ENCODE measurements around the gene EPHB6.

Gene EPHB6

DNA sequence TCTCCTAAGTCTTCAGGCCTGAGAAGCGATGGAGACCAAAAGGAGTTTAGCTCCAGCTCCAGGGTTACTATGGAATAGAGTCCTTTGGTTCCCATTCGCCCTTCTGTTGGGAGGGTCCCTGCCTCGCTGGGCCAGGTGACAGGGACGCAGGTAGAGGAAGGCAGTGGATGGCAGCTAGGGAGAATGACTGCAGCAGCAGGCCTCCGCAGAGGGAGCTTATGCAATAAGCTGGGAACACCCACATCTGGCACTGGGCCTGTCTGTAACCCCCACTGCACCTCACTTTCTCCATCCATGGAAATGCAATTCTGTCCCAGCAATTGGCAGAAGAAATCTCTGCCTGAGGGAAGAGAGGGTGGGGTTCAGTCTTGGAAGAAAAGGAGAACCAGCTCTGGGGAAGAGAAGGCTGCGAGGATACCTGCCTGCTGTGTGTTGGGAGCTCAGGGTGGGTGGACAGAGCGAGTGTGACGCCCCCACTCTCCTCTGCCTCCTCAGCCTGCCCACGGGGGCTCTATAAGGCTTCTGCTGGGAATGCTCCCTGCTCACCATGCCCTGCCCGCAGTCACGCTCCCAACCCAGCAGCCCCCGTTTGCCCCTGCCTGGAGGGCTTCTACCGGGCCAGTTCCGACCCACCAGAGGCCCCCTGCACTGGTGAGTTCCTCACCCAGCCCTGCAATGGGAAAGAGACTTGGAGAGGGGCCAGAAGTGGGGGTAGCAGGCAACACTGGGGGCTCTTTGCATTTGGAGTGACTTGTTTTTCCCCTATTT, 10.3 kb downstream of the EPHB6 start:
- DNase-seq (ENCODE audit: low read depth) = no peak

DNA sequence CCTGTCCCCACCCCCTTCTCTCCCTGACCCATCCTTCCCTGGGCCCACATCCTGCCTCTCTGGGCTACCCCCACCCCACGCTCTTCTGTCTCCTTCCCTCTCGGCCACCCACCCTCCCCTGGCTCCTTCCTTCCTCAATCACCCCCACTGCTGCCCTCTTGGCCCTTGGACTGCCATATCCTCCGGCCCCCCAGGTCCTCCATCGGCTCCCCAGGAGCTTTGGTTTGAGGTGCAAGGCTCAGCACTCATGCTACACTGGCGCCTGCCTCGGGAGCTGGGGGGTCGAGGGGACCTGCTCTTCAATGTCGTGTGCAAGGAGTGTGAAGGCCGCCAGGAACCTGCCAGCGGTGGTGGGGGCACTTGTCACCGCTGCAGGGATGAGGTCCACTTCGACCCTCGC, 10.9 kb downstream of the EPHB6 start:
- no peak for DNase-seq (ENCODE audit: low read depth)

DNA sequence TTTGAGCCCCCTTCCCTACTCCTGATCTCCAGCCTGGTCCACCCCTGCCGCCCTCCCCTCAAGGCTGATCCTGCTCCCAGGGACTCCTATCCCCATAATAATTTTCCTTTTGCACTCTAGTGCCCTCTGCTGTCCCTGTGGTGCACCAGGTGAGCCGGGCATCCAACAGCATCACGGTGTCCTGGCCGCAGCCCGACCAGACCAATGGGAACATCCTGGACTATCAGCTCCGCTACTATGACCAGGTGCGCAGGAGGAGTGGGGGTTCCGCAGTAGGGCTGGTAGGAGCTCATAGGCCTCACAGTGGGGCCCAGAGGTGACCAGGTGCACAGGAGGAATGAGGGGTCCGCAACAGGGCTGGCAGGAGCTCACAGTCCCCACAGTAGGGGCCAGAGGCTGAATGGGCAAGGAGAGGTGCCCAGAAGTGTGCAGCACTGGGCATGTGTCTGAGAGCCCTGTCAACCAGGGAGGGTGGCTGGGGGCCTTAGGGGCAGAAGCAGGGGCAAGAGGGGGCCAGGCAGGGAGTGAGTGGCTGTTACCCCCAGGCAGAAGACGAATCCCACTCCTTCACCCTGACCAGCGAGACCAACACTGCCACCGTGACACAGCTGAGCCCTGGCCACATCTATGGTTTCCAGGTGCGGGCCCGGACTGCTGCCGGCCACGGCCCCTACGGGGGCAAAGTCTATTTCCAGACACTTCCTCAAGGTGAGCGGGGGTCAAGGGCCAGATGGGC, 11.7 kb downstream of the EPHB6 start:
- no peak for DNase-seq (ENCODE audit: low read depth)

DNA sequence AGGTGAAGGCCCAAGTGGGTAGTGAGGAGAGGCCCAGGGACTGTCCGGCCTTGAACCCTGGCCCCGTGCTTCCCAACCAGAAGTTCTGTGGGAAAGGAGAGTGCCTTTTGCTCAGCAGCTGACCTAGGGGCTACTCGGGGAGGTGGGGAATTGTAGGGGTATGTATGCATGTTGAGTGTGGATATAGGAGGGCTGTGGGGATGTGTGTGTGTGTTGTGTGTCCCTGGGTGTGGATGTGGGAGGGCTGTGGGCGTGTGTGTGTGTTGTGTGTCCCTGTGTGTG, 12.2 kb downstream of the EPHB6 start:
- DNase-seq (ENCODE audit: low read depth) = no peak

DNA sequence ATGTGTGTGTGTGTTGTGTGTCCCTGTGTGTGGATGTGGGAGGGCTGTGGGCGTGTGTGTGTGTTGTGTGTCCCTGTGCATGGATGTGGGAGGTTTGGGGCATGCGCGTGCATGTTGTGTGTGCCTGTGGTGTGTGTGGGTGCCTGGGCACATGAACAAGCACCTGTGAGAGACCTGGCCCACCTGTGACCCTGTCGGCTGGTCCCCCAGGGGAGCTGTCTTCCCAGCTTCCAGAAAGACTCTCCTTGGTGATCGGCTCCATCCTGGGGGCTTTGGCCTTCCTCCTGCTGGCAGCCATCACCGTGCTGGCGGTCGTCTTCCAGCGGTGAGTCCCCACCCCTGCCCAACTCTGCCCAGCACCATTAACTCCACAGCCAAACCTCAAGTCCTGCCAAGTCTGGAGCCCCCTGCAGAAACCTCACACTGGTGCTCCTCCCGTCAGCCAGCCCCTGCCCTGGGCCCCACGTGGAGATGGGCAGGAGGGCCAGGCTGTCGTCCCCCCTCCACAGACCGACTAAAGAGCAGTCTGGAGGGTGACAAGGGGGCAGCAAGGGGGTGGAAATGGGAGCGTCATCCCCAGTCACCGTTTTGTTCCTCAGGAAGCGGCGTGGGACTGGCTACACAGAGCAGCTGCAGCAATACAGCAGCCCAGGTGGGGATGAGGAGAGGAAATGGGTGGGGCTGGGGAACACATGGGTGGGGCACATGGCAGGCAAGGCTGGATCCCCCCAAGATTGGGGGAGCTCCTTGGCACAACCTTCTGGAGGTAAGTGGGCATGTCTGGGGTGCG, 12.7 kb downstream of the EPHB6 start:
- no peak for DNase-seq (ENCODE audit: low read depth)

DNA sequence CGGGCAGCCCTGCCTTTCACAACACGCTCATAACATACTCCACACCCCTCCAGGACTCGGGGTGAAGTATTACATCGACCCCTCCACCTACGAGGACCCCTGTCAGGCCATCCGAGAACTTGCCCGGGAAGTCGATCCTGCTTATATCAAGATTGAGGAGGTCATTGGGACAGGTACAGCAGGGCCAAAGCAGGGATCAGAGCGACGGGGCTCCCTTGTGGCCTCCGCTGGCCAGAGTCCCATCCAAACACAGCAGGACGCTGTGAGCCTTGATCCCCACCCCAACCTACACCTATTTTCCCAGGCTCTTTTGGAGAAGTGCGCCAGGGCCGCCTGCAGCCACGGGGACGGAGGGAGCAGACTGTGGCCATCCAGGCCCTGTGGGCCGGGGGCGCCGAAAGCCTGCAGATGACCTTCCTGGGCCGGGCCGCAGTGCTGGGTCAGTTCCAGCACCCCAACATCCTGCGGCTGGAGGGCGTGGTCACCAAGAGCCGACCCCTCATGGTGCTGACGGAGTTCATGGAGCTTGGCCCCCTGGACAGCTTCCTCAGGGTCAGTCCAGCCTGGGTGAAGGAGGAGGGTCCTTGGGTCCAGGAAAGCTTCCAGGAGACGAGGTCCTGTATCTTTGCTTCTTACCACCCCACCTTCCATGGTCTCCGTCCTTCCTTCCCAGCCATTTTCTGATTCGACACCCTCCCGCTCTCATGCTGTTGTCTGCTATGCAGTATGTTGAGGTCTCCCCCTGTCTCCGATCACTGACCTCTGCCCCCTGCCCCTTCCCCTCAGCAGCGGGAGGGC, 13.5 kb downstream of the EPHB6 start:
- no peak for DNase-seq (ENCODE audit: low read depth)

DNA sequence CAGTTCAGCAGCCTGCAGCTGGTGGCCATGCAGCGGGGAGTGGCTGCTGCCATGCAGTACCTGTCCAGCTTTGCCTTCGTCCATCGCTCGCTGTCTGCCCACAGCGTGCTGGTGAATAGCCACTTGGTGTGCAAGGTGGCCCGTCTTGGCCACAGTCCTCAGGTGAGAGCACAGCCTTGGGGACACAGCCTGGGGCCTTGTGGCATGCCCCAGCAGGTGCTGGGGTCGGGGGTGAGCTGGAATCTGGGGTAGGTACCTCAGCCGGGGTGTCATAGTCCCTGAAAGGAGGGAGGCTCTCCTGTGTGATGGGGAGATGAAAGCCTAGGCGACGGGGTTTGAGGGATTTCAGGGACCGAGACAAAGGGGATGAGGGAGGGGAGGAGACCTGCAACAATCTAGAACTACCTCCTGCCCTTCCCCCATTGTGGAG, 14.1 kb downstream of the EPHB6 start:
- DNase-seq (ENCODE audit: low read depth) = no peak

DNA sequence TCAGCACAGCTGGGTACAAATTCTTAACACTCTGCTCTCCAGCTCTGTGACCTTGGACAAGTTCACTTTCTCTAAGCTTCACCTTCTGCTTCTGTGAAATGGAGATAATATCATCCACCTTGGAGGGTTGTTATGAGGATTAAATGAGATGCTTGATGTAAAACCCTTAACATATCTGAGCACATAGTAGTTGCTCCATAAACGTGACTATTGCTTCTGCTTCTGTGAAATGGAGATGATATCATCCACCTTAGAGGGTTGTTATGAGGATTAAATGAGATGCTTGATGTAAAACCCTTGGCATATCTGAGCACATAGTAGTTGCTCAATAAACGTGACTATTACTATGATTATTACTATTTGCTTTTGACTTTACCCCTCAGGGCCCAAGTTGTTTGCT, 14.6 kb downstream of the EPHB6 start:
- DNase-seq (ENCODE audit: low read depth) = no peak

DNA sequence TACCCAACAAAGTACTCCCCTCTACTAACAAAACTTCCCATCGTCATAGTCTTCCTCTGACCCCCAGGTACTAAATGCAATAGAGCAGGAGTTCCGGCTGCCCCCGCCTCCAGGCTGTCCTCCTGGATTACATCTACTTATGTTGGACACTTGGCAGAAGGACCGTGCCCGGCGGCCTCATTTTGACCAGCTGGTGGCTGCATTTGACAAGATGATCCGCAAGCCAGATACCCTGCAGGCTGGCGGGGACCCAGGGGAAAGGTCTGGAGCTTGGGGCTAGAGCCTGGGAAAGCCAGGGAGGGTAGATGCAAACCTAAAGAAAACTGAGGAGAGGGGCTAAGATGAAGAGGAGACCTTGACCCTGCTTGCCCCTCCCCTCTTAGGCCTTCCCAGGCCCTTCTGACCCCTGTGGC, 15.3 kb downstream of the EPHB6 start:
- no peak for DNase-seq (ENCODE audit: low read depth)

DNA sequence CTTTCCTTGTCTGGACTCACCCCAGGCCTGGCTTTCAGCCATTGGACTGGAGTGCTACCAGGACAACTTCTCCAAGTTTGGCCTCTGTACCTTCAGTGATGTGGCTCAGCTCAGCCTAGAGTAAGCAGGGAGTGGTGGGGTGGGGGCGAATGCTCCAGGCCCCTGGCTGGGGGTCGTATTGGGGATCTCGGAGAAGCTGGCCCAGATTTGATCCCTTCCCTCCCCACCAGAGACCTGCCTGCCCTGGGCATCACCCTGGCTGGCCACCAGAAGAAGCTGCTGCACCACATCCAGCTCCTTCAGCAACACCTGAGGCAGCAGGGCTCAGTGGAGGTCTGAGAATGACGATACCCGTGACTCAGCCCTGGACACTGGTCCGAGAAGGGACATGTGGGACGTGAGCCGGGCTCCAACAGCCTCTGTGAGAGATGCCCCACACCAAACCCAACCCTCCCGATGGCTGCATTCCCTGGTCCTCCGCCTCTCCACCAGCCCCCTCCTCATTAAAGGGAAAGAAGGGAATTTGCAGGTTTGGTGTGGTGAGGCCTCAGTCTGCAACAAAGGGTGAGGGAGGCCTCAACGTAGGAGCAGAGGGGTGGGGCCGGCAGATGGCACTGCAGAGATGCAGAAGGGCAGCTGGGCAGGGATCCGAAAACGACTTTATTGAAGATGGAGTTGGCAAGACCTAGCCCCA, 15.8 kb downstream of the EPHB6 start:
- DNase-seq (ENCODE audit: low read depth) = no peak

DNA sequence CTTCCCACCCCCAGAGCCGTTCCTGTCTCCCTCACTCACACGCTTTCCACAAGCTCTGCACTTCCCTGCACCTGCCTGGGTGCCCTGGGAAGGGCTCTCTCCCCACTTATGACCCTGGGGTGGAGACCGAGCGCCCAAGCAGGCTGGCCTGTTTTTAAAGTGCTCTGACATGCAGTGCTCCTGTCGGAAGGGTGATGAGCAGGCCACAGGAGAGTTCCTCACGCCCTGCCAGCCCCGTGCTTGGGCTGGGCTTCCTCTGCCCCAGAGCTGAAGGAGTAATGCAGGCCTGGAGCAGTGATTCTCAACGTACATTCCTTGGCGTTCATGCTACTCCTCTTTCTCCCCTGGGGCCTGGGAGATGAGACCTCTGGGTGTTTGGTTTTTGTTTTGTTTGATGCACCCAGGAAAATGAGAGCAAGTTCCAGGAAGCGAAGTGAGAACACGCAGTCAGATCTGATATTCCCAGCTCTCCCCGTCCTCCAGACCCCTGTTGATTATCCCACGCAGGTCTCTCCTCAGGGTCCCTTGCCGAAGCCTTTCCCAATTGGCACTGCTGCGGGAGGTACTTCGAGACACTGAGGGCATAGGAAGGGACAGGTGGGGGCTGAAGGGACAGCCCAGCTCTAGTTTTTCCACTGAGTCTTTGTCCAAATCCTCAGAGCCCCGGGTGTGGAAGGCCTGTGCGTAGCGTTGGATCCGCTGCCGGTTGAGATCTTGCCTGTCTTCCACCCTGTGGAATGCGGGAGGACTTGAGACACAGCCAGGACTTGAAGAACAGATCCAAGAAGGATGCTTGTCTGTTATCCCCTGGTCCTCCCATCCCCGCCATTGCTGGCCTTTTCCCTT, 16.6 kb downstream of the EPHB6 start:
- DNase-seq (ENCODE audit: low read depth) = no peak

DNA sequence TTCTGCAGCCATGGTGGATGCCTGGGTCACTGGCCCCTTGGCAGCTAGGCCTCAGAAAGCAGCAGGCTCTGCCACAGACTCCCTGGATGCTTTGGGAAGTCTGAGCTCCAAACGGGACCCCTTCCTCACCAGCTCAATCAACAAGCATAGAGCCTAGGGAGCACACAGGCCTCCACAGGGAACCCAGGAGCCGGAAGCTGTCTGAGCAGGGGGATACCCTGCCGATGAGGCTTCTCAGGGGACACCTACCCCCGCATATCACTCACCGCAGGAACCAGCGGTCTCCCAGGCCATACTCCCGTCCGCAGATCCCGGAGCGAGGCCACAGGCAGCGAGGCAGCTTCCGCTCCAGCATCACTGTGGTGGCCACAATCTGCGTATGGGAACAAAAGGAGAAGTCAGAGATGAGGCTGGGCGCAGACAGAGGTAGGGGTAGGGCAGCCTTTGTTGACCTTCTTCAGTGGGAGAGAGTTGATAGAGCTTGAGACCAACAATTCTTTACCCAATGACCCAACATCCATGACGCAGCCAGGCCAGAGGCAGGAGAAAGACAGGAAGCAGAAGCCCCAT, 17.3 kb downstream of the EPHB6 start:
- DNase-seq (ENCODE audit: low read depth) = no peak

DNA sequence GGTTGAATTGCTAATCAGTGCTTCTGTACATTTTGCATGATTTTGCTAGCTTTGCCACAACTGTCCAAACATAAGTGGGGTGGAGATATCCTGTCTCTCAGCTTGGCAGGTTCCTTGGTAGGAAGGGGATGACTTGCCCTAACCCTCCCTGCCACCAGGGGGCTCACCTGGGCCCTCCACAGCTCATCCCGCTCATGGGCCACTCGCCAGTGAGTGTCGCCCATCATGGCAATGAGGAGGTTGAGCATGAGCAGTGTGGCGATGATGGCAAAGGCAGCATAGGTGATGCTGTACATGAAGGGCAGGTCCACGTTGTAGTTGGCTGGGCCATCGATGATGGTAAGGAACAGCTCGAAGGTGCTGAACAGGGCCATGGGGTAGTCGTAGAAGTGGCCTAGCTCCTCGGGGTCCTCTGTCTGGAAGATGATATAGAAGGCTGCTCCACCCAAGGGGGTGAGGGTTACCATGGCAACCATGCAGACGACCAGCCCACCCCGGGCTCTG, 18.5 kb downstream of the EPHB6 start:
- no peak for DNase-seq (ENCODE audit: low read depth)

DNA sequence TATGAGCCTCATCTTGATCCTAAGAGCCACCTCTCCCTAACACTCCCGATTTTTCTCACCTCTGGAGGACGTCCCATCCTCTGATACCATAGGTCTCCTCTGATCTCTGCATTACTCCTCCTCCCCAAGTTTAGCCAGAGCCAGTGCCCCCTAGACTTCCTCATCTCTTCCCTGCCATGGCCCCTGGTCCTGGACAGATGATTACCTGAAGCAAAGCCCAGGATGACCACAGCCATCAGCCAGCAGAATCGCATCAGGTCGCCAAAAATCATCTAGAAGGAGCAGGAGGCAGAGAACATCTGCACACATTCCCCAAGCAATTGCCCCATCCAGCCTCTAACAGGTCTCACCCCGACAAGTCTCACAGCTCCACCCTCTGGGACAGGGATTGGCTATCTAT, 19.0 kb downstream of the EPHB6 start:
- DNase-seq (ENCODE audit: low read depth) = no peak

DNA sequence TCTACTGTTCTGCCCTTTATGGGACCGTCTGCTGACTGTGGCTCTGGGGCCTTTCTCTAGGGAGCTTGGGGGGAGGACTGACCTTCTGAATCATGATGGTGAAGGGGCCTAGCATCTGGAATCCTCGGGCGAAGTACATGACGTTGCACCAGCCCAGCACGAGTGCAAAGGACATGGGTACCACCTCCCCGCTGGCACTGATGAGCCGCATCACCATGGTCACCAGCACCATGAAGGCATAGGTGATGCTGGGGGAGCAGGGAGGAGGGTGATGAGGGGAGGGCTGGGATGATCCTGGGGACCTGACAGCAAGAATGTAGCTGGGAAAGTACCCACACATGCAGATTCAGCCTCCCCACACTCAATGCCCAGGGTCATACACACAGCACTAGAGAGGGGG, 19.5 kb downstream of the EPHB6 start:
- DNase-seq (ENCODE audit: low read depth) = no peak

DNA sequence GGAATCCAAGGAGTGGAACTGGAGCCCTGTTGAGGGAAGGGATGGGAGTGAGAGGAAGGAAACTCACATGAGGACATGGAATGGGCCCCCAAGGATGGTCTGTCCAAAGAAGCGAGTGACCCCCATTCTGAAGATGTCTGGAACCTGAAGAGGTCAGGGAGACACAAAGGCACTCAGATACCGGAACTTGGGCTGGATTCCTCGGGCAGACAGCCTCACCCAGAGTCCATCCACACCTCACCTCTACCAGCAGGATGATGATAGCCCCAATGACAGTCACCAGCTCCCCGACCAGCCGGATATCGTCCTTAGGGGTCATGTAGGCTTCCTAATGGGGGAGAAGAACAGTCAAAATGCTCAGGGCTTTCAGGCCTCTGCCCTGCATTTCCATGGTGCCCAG, 20.0 kb downstream of the EPHB6 start:
- DNase-seq (ENCODE audit: low read depth) = no peak

DNA sequence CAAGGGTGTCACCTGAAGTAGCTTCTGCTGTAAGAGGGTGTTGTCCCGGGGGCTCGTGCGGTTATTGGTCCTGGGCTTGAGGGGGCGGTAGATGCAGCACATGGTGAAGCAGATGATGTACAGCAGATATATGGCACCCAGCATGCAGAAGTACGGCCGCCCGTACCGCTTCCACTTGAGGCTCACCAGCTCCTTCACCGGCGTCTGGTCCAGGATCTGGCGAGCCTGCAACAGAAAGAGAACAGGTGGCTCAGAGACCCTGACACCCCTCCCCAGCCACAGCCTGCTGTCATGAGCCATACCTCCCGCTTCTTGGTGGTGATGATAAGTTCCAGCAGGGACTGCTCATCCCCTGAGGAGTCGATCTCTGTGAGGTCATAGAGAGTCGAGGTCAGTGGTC, 20.6 kb downstream of the EPHB6 start:
- no peak for DNase-seq (ENCODE audit: low read depth)

DNA sequence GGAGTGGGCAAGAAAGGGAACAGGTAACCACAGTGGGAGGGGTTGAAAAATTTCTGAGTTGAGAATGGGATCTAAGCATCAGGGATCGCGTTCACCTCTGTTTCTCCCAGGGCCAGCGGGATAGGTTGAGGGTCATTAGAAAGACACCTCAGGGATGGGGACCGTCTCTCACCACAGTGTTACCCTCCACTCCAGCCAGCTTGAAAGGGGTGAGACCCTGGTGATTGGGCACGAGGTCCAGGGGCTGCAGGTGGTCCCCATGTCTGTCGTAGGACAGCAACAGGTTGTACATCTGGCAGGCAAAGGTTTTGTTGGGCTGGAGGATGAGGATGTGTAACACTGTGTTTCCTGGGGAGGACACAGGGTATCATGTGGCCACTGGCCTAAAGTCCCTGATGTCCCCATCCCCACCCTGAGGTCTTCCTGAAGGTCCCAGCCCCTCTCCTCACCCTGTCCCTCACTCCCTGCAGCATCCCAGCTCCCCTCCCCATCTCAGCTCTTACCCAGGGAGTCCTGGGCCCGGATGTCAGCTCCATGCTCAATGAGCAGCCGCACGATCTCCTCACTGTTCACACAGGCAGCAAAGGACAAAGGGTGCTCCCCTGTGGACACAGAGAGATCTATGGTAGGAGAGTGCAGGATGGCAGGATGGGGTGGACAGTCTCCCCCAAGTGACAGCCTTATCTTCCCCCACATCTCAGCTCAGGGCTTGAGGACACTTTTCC, 21.5 kb downstream of the EPHB6 start:
- no peak for DNase-seq (ENCODE audit: low read depth)

All from GM04504 (cell line).